Measurements from ENCODE around the gene ANO3.
A peak's percentile ranks its signal among the peaks of the same experiment; 100 is the strongest.
"Not testable (repeated sequence)": the region's sequence is repeated elsewhere in the genome, so short reads cannot be mapped to it uniquely, and the experiment has no call there.

The ANO3 gene

DNA sequence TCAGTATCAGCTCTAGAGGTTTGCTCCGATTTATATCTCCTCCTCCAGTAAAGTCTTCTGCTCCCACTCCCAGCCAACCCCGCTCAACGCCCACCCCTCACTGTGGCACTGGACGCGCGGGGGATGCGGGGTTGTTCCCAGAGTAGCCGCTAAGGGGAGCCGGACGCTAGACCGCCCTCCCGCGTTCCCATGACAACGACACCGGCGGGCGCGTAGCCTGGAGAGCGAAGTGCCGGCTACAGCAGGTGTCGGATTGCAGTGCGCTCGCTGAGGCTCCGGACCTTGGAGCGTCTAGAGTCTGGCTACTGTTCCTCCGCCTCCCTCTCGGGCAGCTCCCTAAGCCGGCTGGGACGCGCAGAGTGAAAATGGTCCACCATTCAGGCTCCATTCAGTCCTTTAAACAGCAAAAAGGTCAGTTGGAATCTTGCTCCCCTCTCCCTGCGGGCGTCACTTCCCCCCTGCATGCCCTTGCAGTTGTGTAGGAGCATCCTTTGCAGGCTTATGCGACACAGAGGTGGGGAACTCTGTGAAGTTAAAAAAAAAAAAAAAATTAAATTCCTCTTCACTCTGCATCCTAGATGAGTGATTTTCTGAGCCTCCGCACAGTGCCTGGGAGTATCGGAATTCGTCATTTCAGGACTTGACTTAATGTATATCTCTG lies at the start of gene ANO3:
Gene ANO3 (plus strand): TSS at position 220 of the 661 bp plus-strand sequence. CDS start 146 bp downstream, at position 366.
- peak; percentile 9 for DNase-seq

DNA sequence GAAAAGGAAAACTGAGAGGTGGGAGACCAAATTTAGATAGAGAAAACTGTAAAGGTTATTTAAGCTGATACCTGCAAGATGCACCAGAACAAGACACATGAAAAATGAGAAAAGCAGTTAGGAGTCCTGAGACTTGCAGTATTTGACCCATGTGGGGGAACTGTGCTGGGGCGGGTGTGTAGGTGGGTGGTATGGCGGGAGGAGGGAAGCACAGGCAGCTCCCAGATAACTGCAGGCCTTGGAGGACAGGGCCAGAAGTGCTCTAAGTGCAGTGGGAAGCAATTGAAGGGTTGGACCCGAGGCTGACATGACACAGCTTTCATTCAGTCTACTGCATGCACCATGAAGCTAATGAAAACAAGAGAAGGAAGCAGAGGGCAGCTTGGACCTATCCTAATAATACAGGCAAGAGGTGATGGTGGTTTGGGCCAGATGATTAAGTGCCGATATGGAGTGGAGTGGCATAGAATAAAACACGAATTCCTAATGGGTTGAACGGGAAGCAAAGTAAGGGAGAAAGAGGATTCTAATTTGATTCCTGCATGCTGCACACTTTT lies 48.0 kb upstream of the ANO3 start:
- no peak for DNase-seq

DNA sequence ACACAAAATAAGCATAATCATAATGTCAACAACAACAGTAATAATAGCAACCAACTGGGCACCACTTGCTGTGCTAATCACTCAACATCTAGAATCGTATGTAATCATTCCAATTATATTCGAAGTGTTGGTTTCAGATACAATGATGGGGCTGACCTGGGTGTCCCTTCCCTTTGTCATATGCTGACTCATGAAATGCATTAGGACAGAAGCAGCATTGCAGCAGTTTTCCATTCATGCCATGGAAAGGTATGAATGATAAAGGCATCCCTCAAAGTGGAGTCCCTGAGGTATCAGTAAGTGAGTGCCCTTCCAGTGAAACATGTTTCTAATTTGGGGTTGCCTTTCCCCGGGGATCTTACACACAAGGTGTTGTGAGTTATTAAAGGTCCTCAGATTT lies 46.3 kb upstream of the ANO3 start:
- no peak for DNase-seq

DNA sequence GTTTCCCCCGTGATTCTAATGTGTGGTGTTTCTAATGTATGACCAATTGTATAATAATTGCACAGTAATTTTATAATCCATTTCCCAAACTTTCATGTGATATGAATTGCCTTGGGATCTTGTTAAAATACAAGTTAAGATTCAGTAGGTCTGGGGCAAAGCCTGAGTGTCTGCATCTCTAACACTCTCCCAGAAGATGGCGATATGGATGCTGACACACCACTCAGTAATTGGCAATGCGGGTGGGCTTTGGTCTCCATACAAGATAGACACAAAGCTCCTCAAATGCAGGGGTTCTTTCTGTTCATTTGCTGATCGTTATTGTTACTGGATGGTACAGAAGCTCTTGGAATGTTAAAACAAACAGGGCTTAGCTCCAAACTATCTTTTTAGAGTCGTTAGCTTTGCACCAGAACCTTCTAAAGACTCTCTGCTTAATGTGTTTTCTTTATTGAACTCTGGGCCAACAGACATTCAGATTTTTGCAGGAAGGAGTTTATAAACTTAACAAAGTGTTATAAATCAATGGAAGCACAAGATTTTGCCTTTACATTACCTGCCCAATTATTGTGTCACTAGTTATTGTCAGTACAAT lies 45.4 kb upstream of the ANO3 start:
- DNase-seq, result no peak

DNA sequence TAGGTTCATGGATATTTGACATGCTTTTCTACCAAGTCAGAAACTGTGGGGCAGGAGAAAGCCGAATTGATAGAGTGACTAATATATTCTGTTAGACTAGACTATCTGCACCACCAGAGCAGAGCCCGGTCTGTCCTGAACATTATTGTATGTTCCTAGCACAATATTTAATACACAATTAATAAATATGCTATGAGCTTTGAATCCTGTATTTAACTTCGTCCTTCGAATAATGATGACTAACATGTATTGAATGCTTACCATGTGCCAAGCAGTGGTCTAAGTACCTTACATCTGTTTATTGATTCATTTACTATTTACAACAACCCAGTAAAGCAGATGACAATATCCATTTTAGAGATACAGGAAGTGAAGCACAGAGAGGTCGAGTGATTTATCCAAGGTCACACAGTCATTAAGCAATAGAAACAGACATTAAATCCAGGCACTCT lies 44.8 kb upstream of the ANO3 start:
- DNase-seq, result no peak

DNA sequence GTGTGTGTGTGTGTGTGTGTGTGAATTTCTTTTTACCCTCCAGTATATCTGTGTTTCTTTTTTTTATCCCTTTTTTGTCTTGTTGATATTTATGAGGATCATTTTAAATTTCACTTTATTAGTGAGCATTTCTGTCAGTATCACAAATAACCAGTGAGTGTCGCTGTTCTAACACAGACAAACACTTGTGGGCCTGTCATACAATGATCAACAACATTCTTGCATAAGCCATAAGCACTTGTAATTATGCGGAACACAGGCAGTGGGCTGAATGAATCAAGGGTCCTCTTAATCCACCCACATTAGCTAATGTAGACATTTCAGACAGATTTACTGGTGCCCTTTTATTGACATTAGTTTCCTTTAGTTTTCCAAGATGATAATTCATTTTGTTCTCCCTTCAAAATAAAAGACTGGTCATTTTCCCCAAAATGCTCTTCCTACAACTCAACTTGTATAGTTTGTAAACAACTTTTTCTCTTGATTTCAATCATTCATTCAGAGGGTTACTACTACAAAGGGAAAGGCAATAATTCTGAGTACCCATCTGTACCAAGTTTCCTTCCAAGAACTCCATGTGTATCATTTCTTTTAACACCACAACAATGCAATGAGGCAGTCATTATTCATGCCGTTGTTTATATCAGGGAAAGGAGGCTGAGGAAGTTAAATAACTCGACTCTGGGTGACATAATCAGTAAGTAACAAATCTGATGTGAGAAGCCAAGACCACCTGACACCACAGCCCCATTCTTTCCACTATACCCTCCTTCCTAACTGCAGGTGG lies 34.5 kb upstream of the ANO3 start:
- DNase-seq, result no peak

DNA sequence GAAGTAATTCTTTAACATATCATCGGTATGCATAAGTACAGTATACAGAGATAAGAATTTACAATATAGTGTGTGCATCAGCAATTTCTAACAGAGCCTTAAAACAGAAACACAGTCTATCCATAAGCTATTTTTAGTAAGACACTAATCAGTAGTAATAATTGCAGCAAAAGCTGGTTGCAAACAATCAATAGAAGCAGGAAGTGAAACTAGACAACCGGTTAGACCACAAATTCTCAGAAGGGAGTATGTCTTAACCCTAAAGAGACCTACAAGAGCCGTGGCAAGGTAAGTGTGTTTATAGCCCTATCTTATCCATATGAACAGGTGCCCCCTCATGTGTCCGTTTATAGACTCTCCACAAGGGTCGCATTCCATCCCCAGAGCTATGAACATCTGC lies 15.6 kb upstream of the ANO3 start:
- not testable (repeated sequence) for DNase-seq

DNA sequence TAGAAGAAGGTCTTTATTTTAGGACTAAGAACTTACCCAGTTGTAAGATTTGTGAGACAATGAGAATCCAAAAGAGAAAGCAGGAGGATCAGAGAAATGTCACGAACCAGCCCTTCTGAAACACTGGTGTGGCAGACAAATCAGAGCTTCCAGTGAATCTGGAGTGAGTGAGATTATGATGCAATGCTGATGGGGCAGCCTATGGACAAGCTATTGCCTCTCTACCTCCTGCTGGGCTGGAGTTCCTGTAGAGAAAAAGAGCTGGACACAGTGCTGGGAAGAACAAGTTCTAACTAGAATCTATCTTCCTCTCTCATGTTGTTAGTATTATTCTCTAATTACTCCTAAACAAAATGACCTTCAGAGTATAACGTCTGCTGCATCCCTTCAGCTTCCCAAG lies 12.0 kb upstream of the ANO3 start:
- DNase-seq, result no peak

DNA sequence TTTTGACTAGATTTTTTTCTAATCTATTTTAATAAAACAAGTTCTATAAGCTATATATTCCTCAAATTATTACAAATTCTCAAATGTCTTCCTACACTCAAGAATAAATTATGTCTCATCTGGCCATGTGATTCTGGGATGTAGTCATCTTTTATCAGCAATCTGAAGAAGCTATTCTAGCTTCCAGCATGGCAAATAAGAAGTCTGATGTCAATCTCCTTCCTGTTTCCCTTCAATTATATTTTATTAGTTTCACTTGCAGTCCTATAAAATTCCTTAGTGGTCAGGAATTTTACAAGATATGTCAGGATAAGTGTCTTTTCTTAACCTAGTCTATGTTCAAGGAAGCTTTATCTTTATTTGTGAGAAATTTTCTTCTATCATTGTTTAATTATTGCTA lies 10.4 kb upstream of the ANO3 start:
- DNase-seq, result no peak

DNA sequence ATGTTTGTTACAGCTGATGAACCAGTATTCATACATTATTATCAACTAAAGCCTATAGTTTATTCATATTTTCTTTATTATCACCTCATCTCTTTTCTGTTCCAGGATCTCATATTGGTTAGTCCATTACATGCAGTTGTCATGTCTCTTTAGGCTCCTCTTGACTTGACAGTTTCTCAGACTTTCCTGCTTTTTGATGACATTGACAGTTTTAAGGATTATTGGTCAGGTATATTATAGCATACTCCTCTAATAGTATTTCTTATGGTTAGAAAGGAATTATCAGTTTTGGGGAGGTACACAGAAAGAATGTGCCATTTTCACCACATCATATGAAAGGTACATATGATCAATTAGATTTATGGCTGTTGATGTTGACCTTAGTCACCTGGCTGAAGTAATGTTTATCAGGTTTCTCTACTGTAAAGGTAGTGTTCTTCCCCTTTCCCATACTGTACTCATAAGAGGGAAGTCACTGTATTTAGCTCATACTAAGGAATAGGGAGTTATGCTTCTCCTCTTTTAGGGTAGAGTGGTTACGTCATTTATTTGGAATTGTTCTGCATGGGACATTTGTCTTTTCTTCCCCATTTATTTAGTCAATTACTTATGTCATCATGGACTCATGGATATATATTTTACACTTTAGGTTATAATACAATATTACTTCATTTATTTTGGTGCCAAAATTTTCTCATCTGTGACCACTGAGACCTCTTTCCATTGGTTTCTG lies 9.4 kb upstream of the ANO3 start:
- DNase-seq, result no peak

DNA sequence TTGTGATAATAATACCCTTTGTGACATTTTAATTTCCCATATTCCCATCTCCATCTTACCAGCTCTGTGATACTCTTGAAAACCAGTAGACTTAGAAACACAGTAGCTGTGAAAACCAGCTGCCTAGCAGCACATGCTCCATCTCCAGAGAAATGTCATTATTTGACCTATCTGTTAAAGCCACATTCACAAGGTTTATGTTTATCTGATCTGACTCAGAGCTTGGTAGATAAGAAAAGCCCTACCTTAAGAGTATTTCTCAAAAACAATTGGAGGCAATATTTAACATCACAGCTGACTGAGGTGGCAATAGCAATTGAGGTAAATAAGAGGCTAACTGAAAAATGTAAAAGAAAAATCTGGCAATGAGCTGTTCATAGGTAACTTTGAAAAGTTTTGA lies 8.1 kb upstream of the ANO3 start:
- DNase-seq, result no peak

DNA sequence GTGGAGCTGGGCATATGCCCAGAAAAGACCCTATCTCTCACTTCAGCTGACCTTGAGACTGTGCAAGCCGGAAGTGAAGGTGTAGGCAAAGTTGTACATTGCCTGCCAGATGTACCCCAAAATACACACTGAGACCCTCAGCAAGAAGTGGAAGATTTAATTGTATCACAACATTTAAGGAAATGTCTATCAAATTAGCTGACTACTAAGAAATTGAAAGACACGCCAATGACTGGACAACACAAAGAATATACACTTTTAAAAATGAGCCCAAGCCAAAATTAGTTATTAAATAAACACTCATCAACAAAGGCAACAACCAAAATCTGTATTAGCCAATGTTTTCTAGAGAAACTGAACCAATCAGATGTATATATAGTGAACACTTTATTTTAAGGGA lies 7.7 kb upstream of the ANO3 start:
- DNase-seq, result no peak

DNA sequence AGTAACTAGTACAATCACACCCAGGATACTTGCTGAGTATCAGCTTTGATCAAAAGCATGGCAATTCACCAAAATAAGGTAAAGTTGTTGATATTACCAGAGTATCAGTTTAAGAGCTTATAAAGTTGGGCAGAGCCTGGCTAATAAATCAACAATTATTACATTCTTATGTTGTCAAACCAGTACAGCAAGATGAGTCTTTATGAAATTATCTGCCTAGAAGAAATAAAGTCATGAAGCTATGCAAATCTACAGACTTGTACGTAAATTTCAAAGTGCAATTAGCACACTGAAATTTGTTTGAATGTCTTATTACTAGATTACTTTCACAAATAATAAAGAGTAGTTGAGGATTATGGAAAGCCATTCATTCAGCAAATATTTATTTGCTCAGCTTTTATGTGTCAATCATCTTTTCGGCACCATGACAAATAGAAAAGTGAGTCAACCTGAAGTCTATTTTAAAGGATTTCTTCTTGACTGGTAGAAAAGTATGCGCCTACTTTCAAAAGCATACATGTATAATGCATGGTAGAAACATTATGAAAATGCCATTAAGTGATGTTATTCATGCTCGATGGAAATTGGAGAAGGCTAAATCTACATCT lies 5.0 kb upstream of the ANO3 start:
- no peak for DNase-seq

DNA sequence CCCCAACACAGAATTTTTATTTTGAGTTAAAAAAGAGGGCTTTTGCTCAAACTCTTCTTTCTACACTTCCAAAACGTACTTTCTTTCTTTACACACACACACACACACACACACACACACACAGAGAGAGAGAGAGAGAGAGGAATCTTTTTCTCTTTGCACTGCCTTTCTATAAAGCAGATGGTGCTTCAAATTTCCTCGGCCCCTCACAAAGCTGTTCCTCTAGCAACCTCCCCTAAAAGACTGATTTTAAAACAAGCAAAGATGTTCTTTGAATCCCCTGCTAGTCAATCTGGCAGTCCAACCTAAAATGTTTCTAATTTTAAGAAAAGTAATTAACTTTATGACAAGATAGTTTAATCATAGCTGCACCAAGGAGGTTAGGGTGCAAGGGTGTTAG lies 2.7 kb upstream of the ANO3 start:
- DNase-seq, result no peak

DNA sequence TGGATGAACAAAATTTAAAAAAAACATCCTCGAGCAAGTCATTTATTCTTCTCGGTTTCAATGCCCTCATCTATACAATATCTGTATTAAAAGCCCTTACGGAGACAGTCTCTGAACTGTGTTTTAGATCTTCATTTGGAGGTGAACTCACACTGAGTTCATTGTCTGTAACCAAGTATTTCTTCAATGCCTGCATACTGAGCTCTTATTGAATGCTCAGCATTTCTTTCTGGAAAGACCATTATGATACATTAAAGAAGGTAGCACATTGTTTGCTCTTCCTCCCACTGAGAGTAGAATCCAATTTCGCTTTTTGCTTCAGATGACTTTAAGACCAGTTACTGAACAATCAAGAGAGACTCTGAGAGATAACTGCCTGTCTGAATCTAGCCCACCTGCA lies 1.7 kb upstream of the ANO3 start:
- DNase-seq, result no peak

DNA sequence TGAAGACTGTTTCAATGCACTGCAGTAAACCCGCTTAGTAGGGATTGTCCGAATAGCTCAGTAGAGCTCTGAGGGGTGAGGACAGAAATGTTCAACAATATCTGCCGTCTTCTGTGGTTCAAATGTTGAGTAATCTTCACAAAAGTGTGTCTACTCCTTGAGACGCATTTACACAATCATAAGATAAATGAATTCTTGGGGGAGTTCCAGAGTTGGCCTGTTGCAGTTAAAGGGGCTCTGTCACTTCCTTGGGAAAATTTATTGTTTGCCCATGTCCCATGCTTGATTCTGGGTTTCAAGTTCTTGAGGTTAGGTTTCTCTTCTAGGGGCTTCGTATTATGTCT lies 614 bp downstream of the ANO3 start:
- no peak for DNase-seq

DNA sequence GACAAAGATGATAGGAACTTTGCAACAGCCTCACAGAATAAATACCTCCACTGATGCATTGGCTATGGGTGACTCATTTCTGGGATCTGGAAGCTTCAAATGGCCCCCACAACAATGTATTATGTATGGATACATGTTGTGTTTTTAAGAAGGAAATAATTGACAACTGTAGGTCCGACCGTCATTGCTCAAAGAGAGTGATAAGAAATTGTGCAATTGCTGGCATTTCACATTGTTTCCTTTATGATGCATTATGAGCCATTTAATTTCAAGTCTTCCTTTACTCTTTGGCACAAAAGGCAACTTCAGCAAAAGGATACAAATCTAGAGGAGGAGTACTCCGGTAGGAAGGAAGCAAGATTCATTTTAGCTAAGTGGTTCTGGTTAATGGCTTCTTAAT lies 2.0 kb downstream of the ANO3 start:
- DNase-seq, result no peak

DNA sequence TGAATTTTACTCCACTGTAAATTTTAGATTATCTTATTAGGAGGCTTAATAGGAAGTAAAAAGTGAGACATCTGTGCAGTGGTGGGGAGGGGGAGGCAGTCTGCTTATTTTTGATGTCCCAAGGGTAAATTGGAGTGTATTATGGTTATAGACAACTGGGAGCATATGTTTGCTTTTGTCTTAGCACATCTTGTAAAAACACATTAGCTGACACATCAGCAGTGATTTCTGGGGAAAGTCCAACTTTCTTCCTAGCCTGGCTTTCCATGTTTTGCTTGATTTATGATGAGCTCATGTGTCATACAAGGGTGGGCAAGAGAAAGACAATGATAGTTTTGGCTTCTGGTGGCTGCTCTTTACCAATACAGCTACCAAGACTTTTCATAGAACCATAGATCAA lies 4.0 kb downstream of the ANO3 start:
- DNase-seq, result no peak

DNA sequence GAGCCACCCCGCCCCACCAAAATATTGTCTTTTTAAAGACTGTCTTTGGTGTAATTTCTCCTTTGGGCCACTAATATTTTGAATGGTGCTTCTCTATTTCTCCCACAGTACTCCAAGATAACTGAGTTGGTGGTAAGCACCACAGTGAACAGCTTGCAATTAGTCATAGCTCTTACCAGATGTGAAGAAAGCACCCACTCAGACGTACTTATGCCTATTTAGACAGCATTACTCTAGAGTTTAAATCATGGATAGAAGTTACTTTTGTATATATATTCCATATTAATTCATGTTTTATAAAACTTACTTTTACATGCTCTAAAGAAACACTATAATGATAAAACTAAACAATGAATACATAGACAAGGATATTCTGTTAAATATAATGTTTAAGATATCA lies 12.7 kb downstream of the ANO3 start:
- no peak for DNase-seq

DNA sequence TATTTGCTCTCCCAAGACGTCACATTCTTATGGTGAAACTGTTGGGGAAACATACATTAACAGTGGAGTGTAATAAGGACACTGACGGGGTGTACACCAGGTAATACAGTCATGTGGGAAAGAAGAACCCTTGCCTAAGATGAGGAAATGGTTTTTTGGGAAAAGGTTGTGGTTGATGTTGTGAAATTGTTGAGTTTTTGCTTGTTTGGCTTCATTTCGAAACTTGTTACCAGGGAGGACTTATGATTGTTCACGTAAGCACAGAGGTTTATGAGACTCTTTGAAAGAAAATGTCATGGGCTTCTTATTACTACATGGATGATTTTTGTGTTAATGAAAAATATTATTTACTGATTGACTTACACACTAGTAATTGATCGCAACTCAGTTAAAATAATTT lies 16.8 kb downstream of the ANO3 start:
- no peak for DNase-seq

DNA sequence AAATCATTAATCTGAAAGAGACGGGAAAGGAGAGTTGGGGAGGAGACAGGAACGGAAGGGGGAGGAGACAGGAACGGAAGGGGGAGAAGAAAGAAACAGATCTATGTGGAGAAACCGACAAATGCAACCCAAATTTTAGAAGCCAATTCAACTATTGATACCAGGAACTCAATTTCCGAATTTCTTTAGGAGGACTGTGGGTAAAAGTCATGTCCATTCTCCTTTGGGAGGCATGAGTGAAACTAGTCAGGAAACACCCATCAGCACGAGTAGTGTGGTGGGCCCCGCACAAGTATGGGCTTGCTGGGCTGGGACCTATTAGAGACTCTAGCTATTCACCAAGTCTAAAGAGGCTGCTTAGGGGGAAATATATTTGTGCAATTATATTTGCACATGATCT lies 18.1 kb downstream of the ANO3 start:
- no peak for DNase-seq

DNA sequence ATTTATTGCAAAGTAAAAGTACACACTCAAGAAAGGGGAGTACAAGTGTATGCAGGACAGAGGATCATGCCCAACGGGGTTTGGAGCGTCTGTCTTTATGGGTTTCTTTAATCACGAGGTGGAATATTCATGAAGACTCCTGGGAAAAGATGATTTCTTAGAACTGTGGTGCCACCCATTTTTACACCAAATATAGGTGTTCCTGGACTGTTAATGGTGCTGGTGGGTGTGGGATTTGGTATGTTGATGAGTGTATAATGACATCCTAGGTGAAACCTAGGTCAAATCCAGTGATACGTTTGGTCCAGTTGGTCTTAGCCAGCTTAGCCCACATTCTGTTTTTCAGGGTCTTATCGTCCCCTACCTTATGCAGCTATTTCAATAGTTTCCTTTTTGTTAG lies 21.1 kb downstream of the ANO3 start:
- DNase-seq, result no peak

DNA sequence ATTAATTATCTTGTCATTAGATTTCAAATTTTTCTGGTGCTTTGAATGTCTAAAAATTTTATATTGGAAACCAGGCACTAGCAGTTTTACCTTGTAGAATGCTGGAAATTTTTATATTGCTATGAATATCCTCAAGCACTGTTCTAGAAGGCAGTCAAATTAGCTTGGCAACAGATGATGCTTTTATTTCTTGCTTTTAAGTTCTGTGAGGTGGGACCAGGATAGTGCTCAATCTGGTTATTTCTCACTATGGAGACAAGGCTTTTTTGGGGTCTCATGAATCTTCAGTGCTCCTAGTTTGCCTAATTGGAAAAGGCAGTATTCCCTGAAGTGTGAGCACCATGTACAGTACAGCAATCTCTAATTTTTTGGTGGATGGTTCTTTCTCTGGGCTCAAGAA lies 27.1 kb downstream of the ANO3 start:
- DNase-seq, result no peak

Measured in T1000 (cell line).